Erythroblast (primary cell): ENCODE measurements around the gene AFG3L2.

Experiments used
- GATA1 ChIP-seq: IDR thresholded peaks from 2 replicates; pipeline ENCODE4 v1.6.1; 2011; ENCODE audit warnings: low read depth, mild to moderate bottlenecking, control low read depth, low read length, moderate library complexity
- POLR2A ChIP-seq: IDR thresholded peaks from 2 replicates; pipeline ENCODE4 v1.6.1; 2011; ENCODE audit warnings: mild to moderate bottlenecking, low read length

GRCh38 chr18:12399231-12399630 is 22.2 kb upstream of the AFG3L2 start:
- TF ChIP-seq POLR2A (no peak), GATA1 (no peak)
